Astrocyte of the cerebellum (primary cell): Measurements from ENCODE around the gene DVL2.

ENCODE experiments used
- DNase-seq: peaks from one replicate; pipeline ENCODE4 v3.0.0-alpha.2; 2011; ENCODE audit warnings: low read depth
- H3K4me3 ChIP-seq: 2 replicates; pipeline ENCODE4 v1.5.1; 2011; ENCODE audit warnings: mild to moderate bottlenecking, low read depth, low read length, moderate library complexity
- in situ Hi-C: cut with HindIII; loops from 2 replicates; pipeline ENCODE4 v1.10.0; 2017; ENCODE audit warnings: low sequenced_read_pairs
- TF ChIP-seq, protein P1 (sequence below): IDR thresholded peaks from 2 replicates; pipeline ENCODE4 v1.5.1; 2012; ENCODE audit warnings: low read length, low read depth, moderate library complexity, mild to moderate bottlenecking; ENCODE audit errors: missing control alignments

Gene DVL2

DNA sequence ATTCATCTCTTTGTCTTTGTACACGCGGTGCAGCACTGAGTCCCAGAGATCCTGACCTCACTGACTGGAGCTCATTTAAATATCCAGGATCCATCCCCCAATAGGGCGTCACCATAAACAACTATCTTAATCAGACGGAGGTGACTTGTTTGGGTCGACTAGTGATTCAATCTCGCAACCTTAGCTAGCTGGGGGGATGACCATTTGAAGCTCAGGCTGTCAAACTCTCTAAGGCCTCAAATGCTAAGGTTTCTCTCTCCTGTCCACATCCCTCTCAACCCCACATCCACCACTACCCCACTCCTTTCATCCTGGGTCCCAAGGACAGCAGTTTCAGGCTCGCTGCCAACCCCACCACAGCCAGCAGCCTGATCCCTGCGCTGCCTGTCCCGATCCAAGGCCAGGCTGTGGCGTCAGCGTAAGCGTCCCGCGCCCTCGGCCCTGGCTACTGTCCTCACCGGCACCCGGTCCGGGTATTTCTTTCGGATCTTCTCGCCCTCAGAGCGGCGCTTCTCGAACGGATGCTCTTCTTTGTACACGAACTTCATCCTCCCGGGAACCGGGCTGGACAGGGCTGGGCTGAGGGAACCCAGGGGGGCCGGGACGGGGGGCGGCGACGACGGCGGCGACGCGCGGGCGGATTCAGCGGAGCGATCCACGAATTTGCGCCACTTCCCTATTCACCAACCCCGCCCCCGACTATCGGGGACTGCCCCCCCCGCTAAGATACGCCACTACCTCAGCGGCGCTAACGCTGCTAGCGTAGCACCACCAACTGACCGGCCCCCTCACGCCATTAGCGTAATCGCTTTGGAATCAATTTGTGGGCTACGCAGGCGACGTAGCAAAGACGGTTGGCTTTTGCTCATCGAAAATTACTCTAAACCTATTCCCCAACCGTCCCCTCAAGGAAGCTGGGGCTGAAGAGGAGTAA is 7.7 kb upstream of the DVL2 start, which contains the start of gene GABARAP:
Gene GABARAP, minus strand, starts transcription at position 667 of the 934 bp plus-strand sequence. Its CDS starts 119 bp downstream, at position 548.
- in situ Hi-C loops = no loop called here
- H3K4me3 ChIP-seq = peak within 1 kb of the TSS; percentile 98
- DNase-seq = peak; percentile 75
- TF ChIP-seq, protein P1, sequence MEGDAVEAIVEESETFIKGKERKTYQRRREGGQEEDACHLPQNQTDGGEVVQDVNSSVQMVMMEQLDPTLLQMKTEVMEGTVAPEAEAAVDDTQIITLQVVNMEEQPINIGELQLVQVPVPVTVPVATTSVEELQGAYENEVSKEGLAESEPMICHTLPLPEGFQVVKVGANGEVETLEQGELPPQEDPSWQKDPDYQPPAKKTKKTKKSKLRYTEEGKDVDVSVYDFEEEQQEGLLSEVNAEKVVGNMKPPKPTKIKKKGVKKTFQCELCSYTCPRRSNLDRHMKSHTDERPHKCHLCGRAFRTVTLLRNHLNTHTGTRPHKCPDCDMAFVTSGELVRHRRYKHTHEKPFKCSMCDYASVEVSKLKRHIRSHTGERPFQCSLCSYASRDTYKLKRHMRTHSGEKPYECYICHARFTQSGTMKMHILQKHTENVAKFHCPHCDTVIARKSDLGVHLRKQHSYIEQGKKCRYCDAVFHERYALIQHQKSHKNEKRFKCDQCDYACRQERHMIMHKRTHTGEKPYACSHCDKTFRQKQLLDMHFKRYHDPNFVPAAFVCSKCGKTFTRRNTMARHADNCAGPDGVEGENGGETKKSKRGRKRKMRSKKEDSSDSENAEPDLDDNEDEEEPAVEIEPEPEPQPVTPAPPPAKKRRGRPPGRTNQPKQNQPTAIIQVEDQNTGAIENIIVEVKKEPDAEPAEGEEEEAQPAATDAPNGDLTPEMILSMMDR = no peak

DNA sequence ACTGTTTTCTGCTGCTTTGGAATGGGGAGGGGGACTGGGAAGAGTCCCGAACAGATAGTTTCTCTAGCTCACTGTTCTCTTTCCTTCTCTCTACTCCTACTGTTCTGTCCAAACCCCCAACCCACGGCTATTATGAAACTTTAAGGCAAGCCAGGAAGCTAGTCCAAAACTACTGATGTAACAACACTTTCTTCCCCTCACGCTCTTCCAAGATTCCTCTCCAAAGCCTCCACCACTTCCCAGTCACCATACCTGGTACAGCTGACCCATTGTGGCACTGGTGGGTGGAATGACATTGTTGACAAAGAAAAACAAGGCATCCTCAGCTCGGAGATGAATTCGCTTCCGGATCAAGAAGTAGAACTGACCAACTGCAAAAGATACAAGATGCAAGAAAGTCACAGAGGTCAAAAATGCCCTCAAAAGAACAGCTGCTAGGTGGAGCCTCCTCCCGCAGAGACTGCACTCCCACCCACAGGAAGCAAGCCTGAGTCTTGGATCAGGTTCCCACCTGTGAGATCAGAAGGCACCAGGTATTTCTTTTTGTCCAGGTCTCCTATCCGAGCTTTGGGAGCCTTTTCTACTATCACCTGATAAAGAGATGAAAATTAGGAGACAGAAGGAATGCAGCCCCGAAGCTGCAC is 6.9 kb upstream of the DVL2 start:
- peak overlapping the region; percentile 98 for H3K4me3 ChIP-seq
- TF ChIP-seq, protein P1 = no peak
- in situ Hi-C loops = no loop called here
- no peak for DNase-seq

DNA sequence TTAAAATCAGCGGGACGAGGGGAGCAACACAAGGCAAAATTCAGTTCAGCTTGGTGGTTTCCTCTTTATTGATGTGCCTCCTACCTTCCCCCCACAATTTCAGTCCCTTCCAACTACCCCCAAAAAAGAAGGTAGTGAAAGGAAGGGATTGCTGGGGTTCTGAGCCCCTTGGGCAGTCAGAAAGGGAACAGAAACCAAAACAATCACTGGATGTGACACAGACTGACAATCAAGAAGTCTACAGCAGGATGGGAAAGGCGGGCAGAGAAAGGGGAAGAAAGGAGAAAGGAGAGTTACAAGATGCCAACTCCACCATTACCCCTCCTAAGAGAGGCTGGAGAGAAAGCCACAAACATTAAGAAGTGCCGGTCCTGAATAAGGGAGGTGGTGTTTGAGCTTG is 6.1 kb upstream of the DVL2 start:
- TF ChIP-seq, protein P1 = no peak
- in situ Hi-C loops = no loop called here
- H3K4me3 ChIP-seq = peak overlapping the region; percentile 98
- no peak for DNase-seq

DNA sequence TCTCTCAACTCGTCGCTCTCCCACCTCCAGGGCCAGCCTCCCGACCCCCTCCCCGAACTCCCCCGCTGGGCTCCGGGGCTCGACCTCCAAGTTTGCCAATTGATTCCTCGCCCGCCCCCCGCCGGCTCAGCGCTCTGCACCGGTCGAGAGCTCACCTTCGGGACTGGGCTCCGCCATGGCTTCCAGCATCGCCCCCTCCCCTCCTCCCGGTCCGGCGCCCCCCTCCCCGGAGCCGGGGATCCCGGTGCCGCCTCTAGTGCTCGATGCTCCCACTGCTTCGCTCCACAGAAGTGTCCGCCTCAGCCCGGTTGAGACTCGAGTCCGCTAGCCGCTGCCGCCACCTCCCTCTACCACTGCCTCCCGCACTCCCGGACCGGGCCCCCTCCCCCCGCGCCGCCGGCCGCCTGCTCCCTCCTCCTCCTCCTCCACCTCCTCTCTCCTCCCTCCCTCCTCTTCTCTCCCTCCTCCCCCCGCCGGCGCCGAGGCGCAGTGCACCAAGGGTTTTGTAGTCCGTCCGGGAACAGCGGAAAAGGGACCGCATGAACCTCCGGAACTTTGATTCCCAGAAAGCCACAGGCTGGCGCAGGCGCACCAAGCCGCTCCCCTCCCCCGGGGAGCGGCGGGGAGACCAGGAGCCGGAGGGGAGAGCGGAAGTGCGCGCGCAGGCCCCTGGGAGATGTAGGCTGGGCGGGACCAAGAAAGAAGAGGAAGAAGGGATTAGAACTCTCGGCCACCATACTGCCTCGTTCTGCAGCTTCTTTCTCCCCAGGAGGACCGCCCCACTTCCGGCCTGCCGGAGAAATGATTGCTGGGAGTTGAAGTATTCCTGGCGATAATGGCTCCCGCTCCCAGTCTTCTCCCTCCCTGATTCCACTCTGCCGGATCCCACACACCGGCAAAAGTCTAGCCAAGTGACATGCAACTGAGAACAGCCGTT is 5.0 kb upstream of the DVL2 start, which contains the start of gene PHF23:
Gene PHF23, minus strand, starts transcription at position 367 of the 937 bp plus-strand sequence. Its CDS starts 178 bp downstream, at position 189.
- peak within 1 kb of the TSS; percentile 99 for H3K4me3 ChIP-seq
- TF ChIP-seq, protein P1 = no peak
- peak; percentile 98 for DNase-seq
- in situ Hi-C loops = no loop called here

DNA sequence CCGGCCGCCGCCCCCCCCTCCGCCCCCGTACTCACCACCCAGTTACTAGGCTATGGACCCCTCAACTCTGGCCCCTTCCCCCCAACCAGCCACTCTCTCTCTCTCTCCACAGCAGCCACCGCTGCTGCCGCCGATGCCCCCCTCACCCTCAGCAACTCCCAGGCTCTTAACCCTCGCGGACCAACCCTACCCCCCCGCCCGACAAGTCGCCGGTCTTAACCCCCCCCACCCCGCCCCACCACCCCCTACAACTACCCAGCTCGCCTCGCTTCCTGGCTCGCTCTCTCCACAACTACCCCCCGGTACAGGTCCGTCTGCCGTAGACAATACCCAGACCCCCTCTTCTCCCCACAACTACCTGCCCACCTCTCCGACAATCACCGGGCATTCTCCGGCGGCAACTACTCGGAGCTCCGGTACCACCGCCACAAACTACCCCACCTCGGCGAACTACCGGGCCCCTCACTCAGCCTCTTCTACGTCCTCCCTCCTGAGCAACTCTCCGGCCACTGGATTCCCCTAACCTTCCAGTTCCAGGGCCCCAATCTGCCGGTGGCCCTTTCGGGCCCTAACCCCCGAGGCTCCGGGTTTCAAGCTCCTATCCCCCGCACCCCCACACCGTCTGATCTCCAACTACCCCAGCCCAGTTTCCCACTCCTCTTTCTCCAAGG is 4.2 kb upstream of the DVL2 start:
- no peak for DNase-seq
- H3K4me3 ChIP-seq = peak overlapping the region; percentile 99
- in situ Hi-C loops = no loop called here
- TF ChIP-seq, protein P1 = no peak
